Neural progenitor cell (in vitro differentiated cells): ENCODE measurements around the gene SFXN5. TPM values are rescaled to one million over a fixed set of nuclear protein-coding genes. Genes with fewer than 3 reads are reported as not detected.

Source experiments
- DNase-seq: peaks from one replicate; pipeline ENCODE4 v3.0.0-alpha.2; 2016; ENCODE audit warnings: low spot score
- H2AFZ ChIP-seq: fragments of 200-600 bp; sonication (generic); replicated peaks from 2 replicates; pipeline ENCODE4 v1.6.1; 2016; ENCODE audit warnings: antibody characterized with exemption
- H3F3A ChIP-seq: fragments of 200-600 bp; sonication (generic); 2 replicates; pipeline ENCODE4 v1.6.1; 2016; ENCODE audit warnings: antibody characterized with exemption, low read depth
- H3K27ac ChIP-seq: fragments of 200-600 bp; sonication (generic); 2 replicates; pipeline ENCODE4 v1.5.1; 2016; ENCODE audit warnings: mild to moderate bottlenecking
- H3K27me3 ChIP-seq: fragments of 200-600 bp; sonication (generic); 2 replicates; pipeline ENCODE4 v1.6.1; 2016; ENCODE audit warnings: mild to moderate bottlenecking, moderate library complexity
- H3K36me3 ChIP-seq: fragments of 200-600 bp; sonication (generic); 2 replicates; pipeline ENCODE4 v1.5.1; 2016
- H3K4me1 ChIP-seq: fragments of 200-600 bp; sonication (generic); 2 replicates; pipeline ENCODE4 v1.6.1; 2016; ENCODE audit warnings: mixed run types
- H3K4me2 ChIP-seq: fragments of 200-600 bp; sonication (generic); 2 replicates; pipeline ENCODE4 v1.6.1; 2016
- H3K4me3 ChIP-seq: fragments of 200-600 bp; sonication (generic); 2 replicates; pipeline ENCODE4 v1.5.1; 2016
- H3K79me2 ChIP-seq: fragments of 200-600 bp; sonication (generic); 2 replicates; pipeline ENCODE4 v1.6.1; 2016; ENCODE audit warnings: low read depth
- H3K9ac ChIP-seq: fragments of 200-600 bp; sonication (generic); 2 replicates; pipeline ENCODE4 v1.6.1; 2016
- H3K9me3 ChIP-seq: fragments of 200-600 bp; sonication (generic); 2 replicates; pipeline ENCODE4 v1.5.1; 2016; ENCODE audit warnings: low read depth
- H4K20me1 ChIP-seq: fragments of 200-600 bp; sonication (generic); 2 replicates; pipeline ENCODE4 v1.6.1; 2016; ENCODE audit warnings: low read depth
- H3K27ac Mint-ChIP-seq: 3 replicates; pipeline ENCODE4 v1.8.0; 2021; ENCODE audit warnings: mixed read lengths
- H3K27me3 Mint-ChIP-seq: 2 replicates; pipeline ENCODE4 v1.8.0; 2022; ENCODE audit warnings: low read depth, mild to moderate bottlenecking, inconsistent platforms, moderate library complexity, mixed read lengths; ENCODE audit not compliant: insufficient read depth
- H3K36me3 Mint-ChIP-seq: 3 replicates; pipeline ENCODE4 v1.8.0; 2021; ENCODE audit warnings: mixed read lengths
- H3K4me1 Mint-ChIP-seq: 3 replicates; pipeline ENCODE4 v1.8.0; 2021; ENCODE audit warnings: mixed read lengths
- H3K4me3 Mint-ChIP-seq: 3 replicates; pipeline ENCODE4 v1.8.0; 2021; ENCODE audit warnings: mild to moderate bottlenecking, moderate library complexity, mixed read lengths
- H3K9me3 Mint-ChIP-seq: 3 replicates; pipeline ENCODE4 v1.8.0; 2020; ENCODE audit warnings: mixed read lengths
- CTCF ChIP-seq: fragments of 200-600 bp; sonication (generic); IDR thresholded peaks from 2 replicates; pipeline ENCODE4 v1.5.1; 2017; ENCODE audit warnings: antibody characterized with exemption, mild to moderate bottlenecking
- EZH2 ChIP-seq: fragments of 200-600 bp; sonication (generic); IDR thresholded peaks from 2 replicates; pipeline ENCODE4 v1.6.1; 2017; ENCODE audit warnings: antibody characterized with exemption, mild to moderate bottlenecking, moderate library complexity
- EZH2phosphoT487 ChIP-seq: fragments of 200-600 bp; sonication (generic); IDR thresholded peaks from 2 replicates; pipeline ENCODE4 v1.6.1; 2017; ENCODE audit warnings: antibody characterized with exemption
- total RNA-seq: library from RNA; depleted of rRNA; stranded (reverse); fragments of >200 nt; gene quantifications from 2 replicates; pipeline ENCODE4 v1.2.3, GENCODE V29; 2015; ENCODE audit warnings: low replicate concordance

Gene SFXN5
- total RNA-seq, 1 donor from 2014 or later = 3.4 TPM

- no peak for TF ChIP-seq CTCF
- TF ChIP-seq EZH2 = no peak
- no peak for TF ChIP-seq EZH2phosphoT487
- H3K79me2 ChIP-seq = no peaks in the 10 kb centered on the region
- H3K9me3 ChIP-seq = no peaks in the 10 kb centered on the region
- no peaks in the 10 kb centered on the region for H3K4me1 ChIP-seq
- H3K27ac ChIP-seq = no peak overlapping the region
- Mint-ChIP-seq H3K4me3 (no peak overlapping the region), H3K27me3 (peaks cover 5% of the 10 kb centered on the region), H3K9me3 (no peaks in the 10 kb centered on the region), H3K27ac (no peak overlapping the region), H3K36me3 (peaks cover 4% of the 10 kb centered on the region), H3K4me1 (peaks cover 5% of the 10 kb centered on the region)
- no peak overlapping the region for H3K4me3 ChIP-seq
- H2AFZ ChIP-seq = no peak overlapping the region
- H3K9ac ChIP-seq = no peak overlapping the region
- no peaks in the 10 kb centered on the region for H3F3A ChIP-seq
- no peaks in the 10 kb centered on the region for H3K36me3 ChIP-seq
- H4K20me1 ChIP-seq = no peaks in the 10 kb centered on the region
- H3K4me2 ChIP-seq = no peak overlapping the region
- no peak for DNase-seq
- no peaks in the 10 kb centered on the region for H3K27me3 ChIP-seq
Observed at GRCh38 chr2:73020657-73021370, 50.7 kb downstream of the SFXN5 start.

GRCh38 chr2:73020306-73020656, 51.2 kb downstream of the SFXN5 start:
- peaks cover 1% of the 10 kb centered on the region for H3K36me3 Mint-ChIP-seq
- Histone ChIP-seq H3K4me1 (no peaks in the 10 kb centered on the region), H3K27me3 (no peaks in the 10 kb centered on the region), H3F3A (no peaks in the 10 kb centered on the region), H3K4me2 (no peak overlapping the region), H3K79me2 (no peaks in the 10 kb centered on the region), H3K9ac (no peak overlapping the region), H3K9me3 (no peaks in the 10 kb centered on the region), H3K4me3 (no peak overlapping the region), H2AFZ (no peak overlapping the region), H4K20me1 (no peaks in the 10 kb centered on the region), H3K36me3 (no peaks in the 10 kb centered on the region), H3K27ac (no peak overlapping the region)
- H3K27ac Mint-ChIP-seq = no peak overlapping the region
- H3K4me3 Mint-ChIP-seq = no peak overlapping the region
- no peak for DNase-seq
- H3K4me1 Mint-ChIP-seq = peaks cover 5% of the 10 kb centered on the region
- TF ChIP-seq EZH2phosphoT487 (no peak), CTCF (no peak), EZH2 (no peak)
- H3K9me3 Mint-ChIP-seq = no peaks in the 10 kb centered on the region
- peaks cover 5% of the 10 kb centered on the region for H3K27me3 Mint-ChIP-seq

GRCh38 chr2:73018188-73018825, 53.2 kb downstream of the SFXN5 start:
- DNase-seq = no peak
- no peak overlapping the region for H3K4me2 ChIP-seq
- no peak overlapping the region for H3K4me3 Mint-ChIP-seq

More at GRCh38 chr2:73018188-73018825, 53.2 kb downstream of the SFXN5 start:
- Histone ChIP-seq H3K4me1 (no peaks in the 10 kb centered on the region), H2AFZ (no peak overlapping the region), H3K9me3 (no peaks in the 10 kb centered on the region), H4K20me1 (no peaks in the 10 kb centered on the region), H3K27me3 (no peaks in the 10 kb centered on the region), H3K9ac (no peak overlapping the region), H3K4me3 (no peak overlapping the region), H3K79me2 (no peaks in the 10 kb centered on the region), H3F3A (no peaks in the 10 kb centered on the region), H3K36me3 (no peaks in the 10 kb centered on the region), H3K27ac (no peak overlapping the region)
- Mint-ChIP-seq H3K27me3 (peaks cover 2% of the 10 kb centered on the region), H3K4me1 (peaks cover 5% of the 10 kb centered on the region), H3K27ac (no peak overlapping the region), H3K9me3 (no peaks in the 10 kb centered on the region), H3K36me3 (peaks cover 1% of the 10 kb centered on the region)
- no peak for TF ChIP-seq EZH2
- no peak for TF ChIP-seq EZH2phosphoT487
- TF ChIP-seq CTCF = no peak
